ENCODE results near the gene LBP.

DNA sequence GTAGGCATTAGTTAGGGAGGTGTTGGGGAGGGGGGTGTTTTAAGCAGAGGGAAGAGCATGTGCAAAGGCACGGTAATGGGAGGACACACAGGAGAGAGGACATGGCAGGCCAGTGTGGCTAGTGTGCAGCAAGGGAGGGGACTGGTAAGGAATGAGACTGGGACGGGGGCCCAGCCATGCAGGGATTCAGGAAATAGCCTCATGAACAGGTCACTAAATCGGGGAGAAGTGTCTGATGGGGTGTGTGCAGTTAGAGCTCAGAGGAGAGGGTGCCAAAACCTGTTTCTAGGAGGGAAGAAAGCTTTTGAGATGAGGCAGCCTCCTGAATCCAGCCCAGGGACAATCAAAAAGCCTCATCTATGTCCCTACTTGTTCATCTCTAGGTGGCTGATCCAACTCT lies 34.8 kb upstream of the LBP start:
- TF ChIP-seq, protein P1, sequence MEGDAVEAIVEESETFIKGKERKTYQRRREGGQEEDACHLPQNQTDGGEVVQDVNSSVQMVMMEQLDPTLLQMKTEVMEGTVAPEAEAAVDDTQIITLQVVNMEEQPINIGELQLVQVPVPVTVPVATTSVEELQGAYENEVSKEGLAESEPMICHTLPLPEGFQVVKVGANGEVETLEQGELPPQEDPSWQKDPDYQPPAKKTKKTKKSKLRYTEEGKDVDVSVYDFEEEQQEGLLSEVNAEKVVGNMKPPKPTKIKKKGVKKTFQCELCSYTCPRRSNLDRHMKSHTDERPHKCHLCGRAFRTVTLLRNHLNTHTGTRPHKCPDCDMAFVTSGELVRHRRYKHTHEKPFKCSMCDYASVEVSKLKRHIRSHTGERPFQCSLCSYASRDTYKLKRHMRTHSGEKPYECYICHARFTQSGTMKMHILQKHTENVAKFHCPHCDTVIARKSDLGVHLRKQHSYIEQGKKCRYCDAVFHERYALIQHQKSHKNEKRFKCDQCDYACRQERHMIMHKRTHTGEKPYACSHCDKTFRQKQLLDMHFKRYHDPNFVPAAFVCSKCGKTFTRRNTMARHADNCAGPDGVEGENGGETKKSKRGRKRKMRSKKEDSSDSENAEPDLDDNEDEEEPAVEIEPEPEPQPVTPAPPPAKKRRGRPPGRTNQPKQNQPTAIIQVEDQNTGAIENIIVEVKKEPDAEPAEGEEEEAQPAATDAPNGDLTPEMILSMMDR (IDR thresholded peaks at IDR 0.05): no peak
- no peak for TF ChIP-seq POLR2A (IDR thresholded peaks at IDR 0.05)
